Kidney epithelial cell (primary cell): ENCODE data around the gene MYO1G. TPM values are rescaled to one million over a fixed set of nuclear protein-coding genes. Genes with fewer than 3 reads are reported as not detected.

Experiments
- DNase-seq: peaks from one replicate; pipeline ENCODE4 v3.0.0-alpha.2; 2010; ENCODE audit warnings: low read depth
- H3K27me3 ChIP-seq: 2 replicates; pipeline ENCODE4 v1.6.0; 2011; ENCODE audit warnings: low read length; ENCODE audit not compliant: control insufficient read depth, insufficient read depth
- H3K36me3 ChIP-seq: 2 replicates; pipeline ENCODE4 v1.5.1; 2011; ENCODE audit warnings: low read length; ENCODE audit not compliant: control insufficient read depth, insufficient read depth
- H3K4me3 ChIP-seq: 2 replicates; pipeline ENCODE4 v1.5.1; 2011; ENCODE audit warnings: low read depth, mild to moderate bottlenecking, control low read depth, low read length
- CTCF ChIP-seq: IDR thresholded peaks from 2 replicates; pipeline ENCODE4 v1.5.1; 2011; ENCODE audit warnings: mild to moderate bottlenecking, moderate library complexity, low read length, control low read depth, inconsistent platforms; ENCODE audit not compliant: insufficient read depth, poor library complexity, severe bottlenecking
- total RNA-seq: library from RNA; depleted of rRNA; stranded (reverse); fragments of >200 nt; gene quantifications from 2 replicates; pipeline ENCODE4 v1.2.3, GENCODE V29; 2015

MYO1G gene
- total RNA-seq, 1 donor from 2014 or later = 0.04 TPM

GRCh38 chr7:45013465-45013967 lies 34.7 kb upstream of the MYO1G start:
- no peaks in the 10 kb centered on the region for H3K27me3 ChIP-seq
- no peaks in the 10 kb centered on the region for H3K36me3 ChIP-seq
- DNase-seq = no peak
- no peak overlapping the region for H3K4me3 ChIP-seq
- TF ChIP-seq CTCF = no peak

- no peaks in the 10 kb centered on the region for H3K36me3 ChIP-seq
- no peaks in the 10 kb centered on the region for H3K27me3 ChIP-seq
- DNase-seq = no peak
- H3K4me3 ChIP-seq = no peak overlapping the region
- TF ChIP-seq CTCF = no peak
Measured at GRCh38 chr7:45007571-45008328, 28.9 kb upstream of the MYO1G start.

- Histone ChIP-seq H3K4me3 (no peak overlapping the region), H3K27me3 (no peaks in the 10 kb centered on the region), H3K36me3 (no peaks in the 10 kb centered on the region)
- no peak for DNase-seq
- TF ChIP-seq CTCF = no peak
Measured at GRCh38 chr7:45007106-45007505, 28.3 kb upstream of the MYO1G start.

- no peak for DNase-seq
- no peaks in the 10 kb centered on the region for H3K36me3 ChIP-seq
- no peak overlapping the region for H3K4me3 ChIP-seq
- TF ChIP-seq CTCF = no peak
- no peaks in the 10 kb centered on the region for H3K27me3 ChIP-seq
Measured at GRCh38 chr7:45003789-45004188, 25.0 kb upstream of the MYO1G start.

GRCh38 chr7:45001826-45002225 lies 23.0 kb upstream of the MYO1G start:
- H3K27me3 ChIP-seq = no peaks in the 10 kb centered on the region
- H3K4me3 ChIP-seq = no peak overlapping the region
- DNase-seq = no peak
- no peak for TF ChIP-seq CTCF
- H3K36me3 ChIP-seq = no peaks in the 10 kb centered on the region
